GM12878 (cell line): Measurements from ENCODE around the gene CYP27A1. TPM values are rescaled to one million over a fixed set of nuclear protein-coding genes. Genes with fewer than 3 reads are reported as not detected.

ENCODE experiments used
- ATAC-seq: fragments of 200-7000 bp; cut with Tn5 transposase; 3 replicates; pipeline ENCODE4 v1.9.1; 2020; ENCODE audit warnings: mild to moderate bottlenecking, moderate library complexity
- BruUV-seq: library from RNA; stranded (reverse); fragments of 400-500 nt; replicated peaks from 2 replicates; lab custom pipeline; 2021; lab: Mats Ljungman, UMichigan
- CTCF ChIA-PET: fragments of 300-600 bp; sonication (Branson Sonifier 250); formaldehyde crosslinking; extraction: SDS; loops from one replicate; lab custom pipeline; 2021; ENCODE audit warnings: inconsistent platforms; lab: Yijun Ruan, JAX
- POLR2A ChIA-PET: fragments of 350-600 bp; formaldehyde crosslinking; extraction: SDS; loops from one replicate; lab custom pipeline; 2021; ENCODE audit warnings: inconsistent platforms; lab: Charles Lee
- RAD21 ChIA-PET: fragments of 300-600 bp; sonication (Branson Sonifier 250); formaldehyde crosslinking; loops from one replicate; lab custom pipeline; 2023; ENCODE audit warnings: antibody characterized with exemption; ENCODE audit not compliant: unreplicated experiment; lab: Charles Lee
- SMC1A ChIA-PET: fragments of 300-600 bp; sonication (Branson Sonifier 250); formaldehyde crosslinking; loops from one replicate; lab custom pipeline; 2023; ENCODE audit not compliant: unreplicated experiment, uncharacterized antibody; lab: Charles Lee
- DNase-seq: peaks from one replicate; pipeline ENCODE4 v3.0.0-alpha.2; 2011; ENCODE audit warnings: low read depth, low spot score
- FAIRE-seq: peaks from 3 replicates; lab custom pipeline; 2011; peaks lifted over from hg19 to GRCh38; lab: Jason Lieb, UNC
- H2AFZ ChIP-seq: 2 replicates; pipeline ENCODE4 v1.6.0; 2011; ENCODE audit warnings: low read depth, low read length, control low read depth; ENCODE audit not compliant: control insufficient read depth
- H3K27ac ChIP-seq: 2 replicates; pipeline ENCODE4 v1.5.1; 2011; ENCODE audit warnings: control low read depth; ENCODE audit not compliant: control insufficient read depth, insufficient read depth
- H3K27me3 ChIP-seq, 2 experiments: replicated peaks in 1 of 2; 2 replicates each; pipeline versions ENCODE4 v1.6.0 to v1.6.1; 2011; ENCODE audit warnings: low read length in 1 of 2; ENCODE audit not compliant: control insufficient read depth in 2 of 2, insufficient read depth in 2 of 2
- H3K36me3 ChIP-seq, 2 experiments: 2 replicates each; pipeline ENCODE4 v1.5.1; 2011; ENCODE audit warnings: low read length in 1 of 2; ENCODE audit not compliant: control insufficient read depth in 2 of 2, insufficient read depth in 2 of 2
- H3K4me1 ChIP-seq: 2 replicates; pipeline ENCODE4 v1.6.1; 2011; ENCODE audit warnings: mild to moderate bottlenecking, low read length, moderate library complexity, mixed read lengths; ENCODE audit not compliant: control insufficient read depth, insufficient read depth
- H3K4me2 ChIP-seq: 2 replicates; pipeline ENCODE4 v1.6.0; 2011; ENCODE audit warnings: control low read depth; ENCODE audit not compliant: control insufficient read depth, insufficient read depth
- H3K4me3 ChIP-seq: fragments of 200-600 bp; sonication (generic); 2 replicates; pipeline ENCODE4 v1.5.1; 2016
- H3K79me2 ChIP-seq: 2 replicates; pipeline ENCODE4 v1.6.0; 2011; ENCODE audit warnings: low read length; ENCODE audit not compliant: control insufficient read depth, insufficient read depth
- H3K9ac ChIP-seq: 2 replicates; pipeline ENCODE4 v1.8.0; 2011; ENCODE audit warnings: low read length, control low read depth, mixed read lengths; ENCODE audit not compliant: control insufficient read depth, insufficient read depth
- H3K9me3 ChIP-seq: replicated peaks from 3 replicates; pipeline ENCODE4 v1.5.1; 2011; ENCODE audit warnings: mild to moderate bottlenecking, low read length; ENCODE audit not compliant: control insufficient read depth, insufficient read depth
- H4K20me1 ChIP-seq: 2 replicates; pipeline ENCODE4 v1.6.0; 2011; ENCODE audit not compliant: control insufficient read depth, insufficient read depth
- HDAC6 ChIP-seq: fragments of 200-600 bp; sonication (generic); IDR thresholded peaks from one replicate; pipeline ENCODE4 v1.8.0; 2017; ENCODE audit warnings: antibody characterized with exemption; ENCODE audit not compliant: unreplicated experiment
- KAT2A ChIP-seq: conservative IDR thresholded peaks from 2 replicates; pipeline ENCODE4 v1.6.1; 2011; ENCODE audit warnings: low read depth, low read length; ENCODE audit not compliant: control insufficient read depth
- LARP7 ChIP-seq: fragments of 450-650 bp; IDR thresholded peaks from 2 replicates; pipeline ENCODE4 v1.6.1; 2017; ENCODE audit warnings: mild to moderate bottlenecking
- MYC ChIP-seq: IDR thresholded peaks from 2 replicates; pipeline ENCODE4 v1.6.1; 2011; ENCODE audit warnings: mild to moderate bottlenecking, low read length, moderate library complexity, inconsistent platforms; ENCODE audit not compliant: insufficient read depth, insufficient replicate concordance, insufficient read length, severe bottlenecking
- POLR2A ChIP-seq: IDR thresholded peaks from 2 replicates; pipeline ENCODE4 v1.6.1; 2011; ENCODE audit warnings: low read depth, mild to moderate bottlenecking, low read length
- RUNX3 ChIP-seq: IDR thresholded peaks from 2 replicates; pipeline ENCODE4 v1.6.1; 2012; ENCODE audit warnings: low read length, inconsistent platforms
- TCF3 ChIP-seq: IDR thresholded peaks from 2 replicates; pipeline ENCODE4 v1.6.1; 2012; ENCODE audit warnings: low read depth, mild to moderate bottlenecking, low read length, borderline replicate concordance; ENCODE audit not compliant: insufficient read depth
- WGBS: methylation state at CpG from one replicate; pipeline ENCODE4 v1.1.6; 2016; ENCODE audit warnings: low lambda C conversion rate; ENCODE audit not compliant: insufficient replicate concordance, insufficient coverage; ENCODE audit errors: missing lambda C conversion rate; 5-methylcytosine and 5-hydroxymethylcytosine counted together
- in situ Hi-C: fragments of 300-500 bp; cut with MboI; formaldehyde crosslinking; loops from 9 replicates; pipeline ENCODE4 v1.14.3; 2018; ENCODE audit warnings: mixed read lengths
- intact Hi-C: fragments of 100-400 bp; cut with micrococcal nuclease; formaldehyde crosslinking; loops from one replicate; pipeline ENCODE4 v1.14.2; 2022; ENCODE audit not compliant: unreplicated experiment
- microRNA-seq: library from miRNA; unstranded; fragments of <30 nt; microRNA quantifications from one replicate; pipeline ENCODE4, GENCODE V29; 2018
- polyA plus RNA-seq, 11 experiments: library from polyadenylated mRNA; depleted of rRNA in 4 of 11; unstranded in 6 of 11; stranded (reverse) in 5 of 11; fragments of >200 nt; fragmentation: Nextera tagmentation in 4 of 11; fragmentation: Illumina TruSeq in 1 of 11; extraction: Ambion mirVana in 4 of 11; extraction: Trizol in 1 of 11; gene quantifications; 1 replicate in 1 of 11; 2 replicates in 10 of 11; pipeline versions ENCODE4 v1.2.1 to v1.2.3, GENCODE V29; 2011 to 2016; ENCODE audit warnings: inconsistent platforms in 2 of 11, missing spikeins in 2 of 11, low read depth in 1 of 11
- total RNA-seq, 4 experiments: library from RNA; depleted of rRNA in 3 of 4; stranded (reverse); fragments of >200 nt in 3 of 4; fragmentation: Illumina TruSeq in 1 of 4; extraction: Trizol in 1 of 4; gene quantifications; 2 replicates each; pipeline versions ENCODE4 v1.2.1 to v1.2.3, GENCODE V29; 2013 to 2021

The CYP27A1 gene
- total and polyA plus RNA-seq, 10 of the 15 experiments (the other 5 are each of a cell fraction or from before 2014, with no cell fraction given), result 0.11 to 0.72 (median 0.18) TPM; not detected in 2

DNA sequence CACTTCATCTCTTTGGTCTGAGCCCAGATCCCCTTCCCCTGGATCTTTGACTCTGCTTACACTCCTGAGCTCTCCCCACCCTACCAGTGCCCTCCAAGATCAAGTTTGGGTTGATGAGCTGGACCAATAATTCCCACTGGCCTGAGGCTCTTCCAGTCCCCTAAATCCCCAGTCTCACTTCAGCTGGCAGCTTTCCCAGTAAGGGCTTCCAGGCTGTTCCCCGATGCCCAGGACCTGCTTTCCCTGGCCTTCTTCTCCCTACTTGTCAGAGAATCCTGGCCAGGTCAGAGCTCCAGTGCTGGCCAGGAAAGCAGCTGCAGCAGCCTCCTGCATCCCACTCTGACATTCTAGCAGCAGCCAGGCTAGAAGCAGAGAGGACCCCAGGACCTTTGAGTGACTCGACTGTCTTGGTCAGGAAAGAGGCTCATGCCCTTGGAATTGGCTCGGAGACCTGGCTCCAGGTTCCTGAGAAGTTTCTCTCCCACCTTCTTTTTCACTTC is 81.1 kb downstream of the CYP27A1 start:
- no peak overlapping the region for H3K27ac ChIP-seq
- no peaks in the 10 kb centered on the region for H3K36me3 ChIP-seq
- 25% methylated on average over 3 of the region's 3 CpGs for WGBS
- no peak for TF ChIP-seq TCF3
- TF ChIP-seq POLR2A, result no peak
- TF ChIP-seq KAT2A, result no peak
- TF ChIP-seq HDAC6, result no peak
- TF ChIP-seq MYC, result no peak
- TF ChIP-seq RUNX3, result no peak
- TF ChIP-seq LARP7, result no peak
- TF ChIP-seq, all 136 proteins: peak for 0
- H2AFZ ChIP-seq, result no peak overlapping the region
- no peaks in the 10 kb centered on the region for H3K79me2 ChIP-seq
- intact Hi-C loops, result no loop called here
- peaks cover 17 to 24% of the 10 kb centered on the region in 2 experiments for H3K27me3 ChIP-seq
- 0 out of 2 replicates have a peak, but pooled peaks cover 4% of the 10 kb centered on the region for H3K4me1 ChIP-seq
- H3K9ac ChIP-seq, result no peak overlapping the region
- no peak overlapping the region for H3K4me2 ChIP-seq
- no peak for ATAC-seq
- POLR2A ChIA-PET, result interaction anchor here (1.4 kb wide), 1 partner anchor 13 kb away, joined by 4 read pairs; no protein-coding TSS in a partner anchor
- in situ Hi-C loops, result no loop called here
- FAIRE-seq, result no peak
- BruUV-seq, result no TSS peak
- SMC1A ChIA-PET, result interaction anchor here (1.3 kb wide), 1 partner anchor 14 kb away, joined by 7 read pairs; no protein-coding TSS in a partner anchor
- no peak overlapping the region for H3K4me3 ChIP-seq
- H4K20me1 ChIP-seq, result no peaks in the 10 kb centered on the region
- no peaks in the 10 kb centered on the region for H3K9me3 ChIP-seq
- RAD21 ChIA-PET, result interaction anchor here (0.8 to 2.9 kb wide), 3 partner anchors 13 to 133 kb away, joined by 3 to 10 read pairs (median 6); no protein-coding TSS in a partner anchor
- CTCF ChIA-PET, result interaction anchor here (1.2 to 3.5 kb wide), 5 partner anchors 11 to 296 kb away, joined by 3 to 13 read pairs (median 5); no protein-coding TSS in a partner anchor
- DNase-seq, result no peak

Small RNAs within 50 kb of the gene (microRNA-seq; reads per million reads assigned to microRNA genes)
- not detected for gene MIR9500

Other genes with a start within 250 kb of the CYP27A1 start
Only the 7 nearest of the 14 such genes appear.
- 35.1 and 53.7 TPM in 2 replicates for gene BCS1L, start 122.5 kb upstream of the CYP27A1 start, total RNA-seq (2014; rRNA removed)
- 33.2 and 40.4 TPM in 2 replicates for gene BCS1L, start 122.5 kb upstream of the CYP27A1 start, total RNA-seq (2014; rRNA removed; fragmentation: Illumina TruSeq; extraction: Trizol)
- 49.0 and 55.8 TPM in 2 replicates for gene BCS1L, start 122.5 kb upstream of the CYP27A1 start, total RNA-seq (2021)
- 42.2 and 61.3 TPM in 2 replicates for gene BCS1L, start 122.5 kb upstream of the CYP27A1 start, polyA plus RNA-seq (2011; rRNA removed)
- gene BCS1L, start 122.5 kb upstream of the CYP27A1 start, polyA plus RNA-seq (2014; fragmentation: Illumina TruSeq; extraction: Trizol), result 28.9 and 46.1 TPM in 2 replicates
- 10 to 100 TPM; 77.1 to 77.8 TPM for gene BCS1L, start 122.5 kb upstream of the CYP27A1 start, polyA plus RNA-seq (2014; fragmentation: Nextera tagmentation; extraction: Ambion mirVana)
- 69.2 and 76.5 TPM in 2 replicates for gene BCS1L, start 122.5 kb upstream of the CYP27A1 start, polyA plus RNA-seq (2014; rRNA removed)
- gene BCS1L, start 122.5 kb upstream of the CYP27A1 start, polyA plus RNA-seq (2016; fragmentation: Nextera tagmentation; extraction: Ambion mirVana), result 100 to 1,000 TPM in 1 of 2 experiments, 10 to 100 TPM in 1; 92.5 to 114 TPM
- gene RNF25, start 110.1 kb upstream of the CYP27A1 start, total RNA-seq (2014; rRNA removed), result 45.2 and 45.3 TPM in 2 replicates
- gene RNF25, start 110.1 kb upstream of the CYP27A1 start, total RNA-seq (2014; rRNA removed; fragmentation: Illumina TruSeq; extraction: Trizol), result 29.3 and 30.0 TPM in 2 replicates
- gene RNF25, start 110.1 kb upstream of the CYP27A1 start, total RNA-seq (2021), result 20.6 and 25.3 TPM in 2 replicates
- gene RNF25, start 110.1 kb upstream of the CYP27A1 start, polyA plus RNA-seq (2011; rRNA removed), result 38.2 and 70.4 TPM in 2 replicates
- 27.9 and 35.7 TPM in 2 replicates for gene RNF25, start 110.1 kb upstream of the CYP27A1 start, polyA plus RNA-seq (2014; fragmentation: Illumina TruSeq; extraction: Trizol)
- gene RNF25, start 110.1 kb upstream of the CYP27A1 start, polyA plus RNA-seq (2014; fragmentation: Nextera tagmentation; extraction: Ambion mirVana), result 1 to 10 TPM; 1.3 to 6.9 TPM
- gene RNF25, start 110.1 kb upstream of the CYP27A1 start, polyA plus RNA-seq (2014; rRNA removed), result 35.3 and 38.0 TPM in 2 replicates
- 10 to 100 TPM; 24.6 to 27.4 TPM for gene RNF25, start 110.1 kb upstream of the CYP27A1 start, polyA plus RNA-seq (2016; fragmentation: Nextera tagmentation; extraction: Ambion mirVana)
- 12.3 and 18.4 TPM in 2 replicates for gene STK36, start 110.1 kb upstream of the CYP27A1 start, total RNA-seq (2014; rRNA removed)
- 6.8 and 7.5 TPM in 2 replicates for gene STK36, start 110.1 kb upstream of the CYP27A1 start, total RNA-seq (2014; rRNA removed; fragmentation: Illumina TruSeq; extraction: Trizol)
- gene STK36, start 110.1 kb upstream of the CYP27A1 start, total RNA-seq (2021), result 17.0 and 20.0 TPM in 2 replicates
- gene STK36, start 110.1 kb upstream of the CYP27A1 start, polyA plus RNA-seq (2011; rRNA removed), result 15.6 and 22.8 TPM in 2 replicates
- gene STK36, start 110.1 kb upstream of the CYP27A1 start, polyA plus RNA-seq (2014; fragmentation: Illumina TruSeq; extraction: Trizol), result 13.6 and 18.0 TPM in 2 replicates
- gene STK36, start 110.1 kb upstream of the CYP27A1 start, polyA plus RNA-seq (2014; fragmentation: Nextera tagmentation; extraction: Ambion mirVana), result 1 to 10 TPM; 4.0 to 7.3 TPM
- gene STK36, start 110.1 kb upstream of the CYP27A1 start, polyA plus RNA-seq (2014; rRNA removed), result 17.5 and 19.1 TPM in 2 replicates
- 10 to 100 TPM; 15.2 to 18.1 TPM for gene STK36, start 110.1 kb upstream of the CYP27A1 start, polyA plus RNA-seq (2016; fragmentation: Nextera tagmentation; extraction: Ambion mirVana)
- 22.3 and 31.7 TPM in 2 replicates for gene TTLL4, start 71.3 kb upstream of the CYP27A1 start, total RNA-seq (2014; rRNA removed)
- gene TTLL4, start 71.3 kb upstream of the CYP27A1 start, total RNA-seq (2014; rRNA removed; fragmentation: Illumina TruSeq; extraction: Trizol), result 20.4 and 20.7 TPM in 2 replicates
- 49.1 and 51.7 TPM in 2 replicates for gene TTLL4, start 71.3 kb upstream of the CYP27A1 start, total RNA-seq (2021)
- gene TTLL4, start 71.3 kb upstream of the CYP27A1 start, polyA plus RNA-seq (2011; rRNA removed), result 35.9 and 50.8 TPM in 2 replicates
- gene TTLL4, start 71.3 kb upstream of the CYP27A1 start, polyA plus RNA-seq (2014; fragmentation: Illumina TruSeq; extraction: Trizol), result 62.7 and 63.1 TPM in 2 replicates
- 10 to 100 TPM; 16.6 to 18.7 TPM for gene TTLL4, start 71.3 kb upstream of the CYP27A1 start, polyA plus RNA-seq (2014; fragmentation: Nextera tagmentation; extraction: Ambion mirVana)
- 34.1 and 35.7 TPM in 2 replicates for gene TTLL4, start 71.3 kb upstream of the CYP27A1 start, polyA plus RNA-seq (2014; rRNA removed)
- gene TTLL4, start 71.3 kb upstream of the CYP27A1 start, polyA plus RNA-seq (2016; fragmentation: Nextera tagmentation; extraction: Ambion mirVana), result 10 to 100 TPM; 27.5 to 38.0 TPM
- 0.06 TPM in 1 of 2 replicates, not detected in the other for gene PRKAG3, start 49.7 kb downstream of the CYP27A1 start, total RNA-seq (2014; rRNA removed)
- gene PRKAG3, start 49.7 kb downstream of the CYP27A1 start, total RNA-seq (2014; rRNA removed; fragmentation: Illumina TruSeq; extraction: Trizol), result not detected in 2 replicates
- gene PRKAG3, start 49.7 kb downstream of the CYP27A1 start, total RNA-seq (2021), result not detected in 2 replicates
- 0.04 TPM in 1 of 2 replicates, not detected in the other for gene PRKAG3, start 49.7 kb downstream of the CYP27A1 start, polyA plus RNA-seq (2011; rRNA removed)
- 0.10 TPM in 1 of 2 replicates, not detected in the other for gene PRKAG3, start 49.7 kb downstream of the CYP27A1 start, polyA plus RNA-seq (2014; fragmentation: Illumina TruSeq; extraction: Trizol)
- gene PRKAG3, start 49.7 kb downstream of the CYP27A1 start, polyA plus RNA-seq (2014; fragmentation: Nextera tagmentation; extraction: Ambion mirVana), result not detected
- gene PRKAG3, start 49.7 kb downstream of the CYP27A1 start, polyA plus RNA-seq (2014; rRNA removed), result 0.12 TPM in 1 of 2 replicates, not detected in the other
- gene PRKAG3, start 49.7 kb downstream of the CYP27A1 start, polyA plus RNA-seq (2016; fragmentation: Nextera tagmentation; extraction: Ambion mirVana), result not detected
- 0.11 TPM in 1 of 2 replicates, not detected in the other for gene WNT6, start 77.7 kb downstream of the CYP27A1 start, total RNA-seq (2014; rRNA removed)
- not detected in 2 replicates for gene WNT6, start 77.7 kb downstream of the CYP27A1 start, total RNA-seq (2014; rRNA removed; fragmentation: Illumina TruSeq; extraction: Trizol)
- gene WNT6, start 77.7 kb downstream of the CYP27A1 start, total RNA-seq (2021), result 0.44 TPM in 1 of 2 replicates, not detected in the other
- gene WNT6, start 77.7 kb downstream of the CYP27A1 start, polyA plus RNA-seq (2011; rRNA removed), result 0.06 and 0.15 TPM in 2 replicates
- gene WNT6, start 77.7 kb downstream of the CYP27A1 start, polyA plus RNA-seq (2014; fragmentation: Illumina TruSeq; extraction: Trizol), result not detected in 2 replicates
- gene WNT6, start 77.7 kb downstream of the CYP27A1 start, polyA plus RNA-seq (2014; fragmentation: Nextera tagmentation; extraction: Ambion mirVana), result not detected
- gene WNT6, start 77.7 kb downstream of the CYP27A1 start, polyA plus RNA-seq (2014; rRNA removed), result 0.22 TPM in 1 of 2 replicates, not detected in the other
- gene WNT6, start 77.7 kb downstream of the CYP27A1 start, polyA plus RNA-seq (2016; fragmentation: Nextera tagmentation; extraction: Ambion mirVana), result under 1 TPM in 1 of 2 experiments, not detected in 1; 0.29 TPM
- 17.7 and 18.9 TPM in 2 replicates for gene WNT10A, start 98.7 kb downstream of the CYP27A1 start, total RNA-seq (2014; rRNA removed)
- gene WNT10A, start 98.7 kb downstream of the CYP27A1 start, total RNA-seq (2014; rRNA removed; fragmentation: Illumina TruSeq; extraction: Trizol), result 5.7 and 6.6 TPM in 2 replicates
- 20.6 and 20.7 TPM in 2 replicates for gene WNT10A, start 98.7 kb downstream of the CYP27A1 start, total RNA-seq (2021)
- gene WNT10A, start 98.7 kb downstream of the CYP27A1 start, polyA plus RNA-seq (2011; rRNA removed), result 27.8 and 45.0 TPM in 2 replicates
- gene WNT10A, start 98.7 kb downstream of the CYP27A1 start, polyA plus RNA-seq (2014; fragmentation: Illumina TruSeq; extraction: Trizol), result 3.6 and 4.4 TPM in 2 replicates
- under 1 TPM; 0.61 to 0.93 TPM for gene WNT10A, start 98.7 kb downstream of the CYP27A1 start, polyA plus RNA-seq (2014; fragmentation: Nextera tagmentation; extraction: Ambion mirVana)
- gene WNT10A, start 98.7 kb downstream of the CYP27A1 start, polyA plus RNA-seq (2014; rRNA removed), result 22.1 and 25.4 TPM in 2 replicates
- 1 to 10 TPM; 5.3 to 7.2 TPM for gene WNT10A, start 98.7 kb downstream of the CYP27A1 start, polyA plus RNA-seq (2016; fragmentation: Nextera tagmentation; extraction: Ambion mirVana)